ENCODE data around the gene SETD6. TPM values are rescaled to one million over a fixed set of nuclear protein-coding genes. Genes with fewer than 3 reads are reported as not detected.

SETD6 gene
- total and polyA plus RNA-seq, 4 donors, result 18.2 to 49.4 (median 25.4) TPM

DNA sequence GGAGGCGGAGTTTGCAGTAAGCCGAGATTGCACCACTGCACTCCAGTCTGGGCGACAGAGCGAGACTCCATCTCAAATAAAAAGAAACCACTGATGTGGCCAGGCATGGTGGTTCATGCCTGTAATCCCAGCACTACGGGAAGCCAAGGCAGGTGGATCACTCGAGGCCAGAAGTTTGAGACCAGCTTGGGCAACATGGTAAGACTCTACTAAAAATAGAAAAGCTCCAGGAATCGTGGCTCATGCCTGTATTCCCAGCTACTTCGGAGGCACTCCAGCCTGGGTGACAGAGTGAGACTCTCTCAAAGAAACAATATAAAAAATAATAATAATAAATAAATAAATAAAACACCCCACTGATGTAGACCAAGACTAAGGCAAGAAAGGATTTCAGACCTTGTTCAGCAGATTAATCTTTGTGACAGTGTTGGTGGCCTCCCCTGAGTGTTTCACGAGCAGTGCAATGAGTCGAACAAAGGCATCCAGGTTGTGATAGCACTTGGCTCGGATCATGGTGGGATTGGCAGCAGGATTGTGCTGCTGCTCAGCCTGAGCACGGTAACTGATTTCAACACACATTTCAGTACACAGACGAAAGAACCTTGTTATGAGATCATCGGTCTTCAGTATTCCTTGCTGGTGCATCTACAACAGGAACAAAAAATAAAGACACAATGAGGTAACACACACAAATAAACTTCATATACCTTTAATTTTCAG, 18.6 kb downstream of the SETD6 start:
- no peaks in the 10 kb centered on the region for H3K27me3 ChIP-seq (ENCODE audit: control insufficient read depth, insufficient read depth, low read length)
- peaks cover 46% of the 10 kb centered on the region for H3K36me3 ChIP-seq (ENCODE audit: control insufficient read depth, insufficient read depth, low read length)

DNA sequence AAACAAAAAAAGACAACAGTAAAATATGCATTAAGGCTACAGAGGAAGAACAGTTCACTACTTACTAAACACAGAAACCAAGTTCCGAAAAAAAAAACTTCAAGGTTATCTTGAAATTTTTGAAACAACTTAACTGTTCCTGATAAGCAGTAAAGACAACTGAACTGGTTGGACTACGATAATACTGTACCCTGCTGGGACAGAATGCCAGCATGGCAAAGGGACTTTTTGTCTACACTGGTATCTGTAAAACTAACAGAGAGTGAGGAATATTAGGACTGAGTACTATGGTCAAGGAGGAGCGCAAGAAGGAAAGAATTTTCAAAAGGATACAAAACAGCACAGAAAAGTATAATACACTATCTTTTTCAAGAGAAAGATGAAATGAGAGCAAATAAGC, 19.8 kb downstream of the SETD6 start:
- Histone ChIP-seq H3K27me3 (ENCODE audit: control insufficient read depth, insufficient read depth, low read length) (no peaks in the 10 kb centered on the region), H3K9me3 (ENCODE audit: control insufficient read depth, insufficient read depth, low read length) (no peaks in the 10 kb centered on the region), H3K4me1 (ENCODE audit: control insufficient read depth, insufficient read depth, low read length) (no peaks in the 10 kb centered on the region), H3K4me3 (ENCODE audit: low read depth, low read length) (no peak overlapping the region), H3K27ac (ENCODE audit: low read depth, low read length) (no peak overlapping the region), H3K36me3 (ENCODE audit: control insufficient read depth, insufficient read depth, low read length) (peaks cover 49% of the 10 kb centered on the region)
- DNase-seq (ENCODE audit: low read depth in 4 of 6, low spot score in 6 of 6), result no peak
- WGBS (ENCODE audit: insufficient coverage), result 67% methylated on average over 1 of the region's 3 CpGs

More for the DNA sequence above, 18.6 kb downstream of the SETD6 start:
- no peaks in the 10 kb centered on the region for H3K9me3 ChIP-seq (ENCODE audit: control insufficient read depth, insufficient read depth, low read length)
- H3K4me3 ChIP-seq (ENCODE audit: low read depth, low read length), result no peak overlapping the region
- no peak for DNase-seq (ENCODE audit: low read depth in 4 of 6, low spot score in 6 of 6)
- H3K4me1 ChIP-seq (ENCODE audit: control insufficient read depth, insufficient read depth, low read length), result no peaks in the 10 kb centered on the region
- WGBS (ENCODE audit: insufficient coverage), result 90% methylated on average over 11 of the region's 14 CpGs
- no peak overlapping the region for H3K27ac ChIP-seq (ENCODE audit: low read depth, low read length)

DNA sequence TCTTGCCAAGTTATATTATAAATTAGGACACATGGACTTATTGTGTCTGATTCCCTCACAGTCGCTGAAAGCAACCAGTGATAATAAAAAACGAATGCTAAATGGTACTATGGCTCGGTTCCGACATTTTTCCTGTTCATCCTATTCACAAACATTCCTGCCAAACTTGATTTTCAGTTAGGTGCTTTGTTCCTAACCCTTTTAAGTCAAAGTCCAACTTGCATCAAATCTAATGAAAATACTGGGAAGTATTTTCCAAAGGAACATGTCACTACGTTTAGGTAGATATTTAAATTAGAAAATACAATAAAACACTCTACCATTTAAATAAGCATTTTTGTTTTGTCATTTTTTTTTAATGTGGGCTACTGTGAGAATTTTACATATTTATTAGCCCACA, 21.0 kb downstream of the SETD6 start:
- no peak for DNase-seq (ENCODE audit: low read depth in 4 of 6, low spot score in 6 of 6)
- no peak overlapping the region for H3K4me3 ChIP-seq (ENCODE audit: low read depth, low read length)
- H3K36me3 ChIP-seq (ENCODE audit: control insufficient read depth, insufficient read depth, low read length), result peaks cover 45% of the 10 kb centered on the region
- H3K9me3 ChIP-seq (ENCODE audit: control insufficient read depth, insufficient read depth, low read length), result no peaks in the 10 kb centered on the region
- no peak overlapping the region for H3K27ac ChIP-seq (ENCODE audit: low read depth, low read length)
- H3K4me1 ChIP-seq (ENCODE audit: control insufficient read depth, insufficient read depth, low read length), result no peaks in the 10 kb centered on the region
- WGBS (ENCODE audit: insufficient coverage), result 100% methylated on average over 4 of the region's 5 CpGs
- no peaks in the 10 kb centered on the region for H3K27me3 ChIP-seq (ENCODE audit: control insufficient read depth, insufficient read depth, low read length)

DNA sequence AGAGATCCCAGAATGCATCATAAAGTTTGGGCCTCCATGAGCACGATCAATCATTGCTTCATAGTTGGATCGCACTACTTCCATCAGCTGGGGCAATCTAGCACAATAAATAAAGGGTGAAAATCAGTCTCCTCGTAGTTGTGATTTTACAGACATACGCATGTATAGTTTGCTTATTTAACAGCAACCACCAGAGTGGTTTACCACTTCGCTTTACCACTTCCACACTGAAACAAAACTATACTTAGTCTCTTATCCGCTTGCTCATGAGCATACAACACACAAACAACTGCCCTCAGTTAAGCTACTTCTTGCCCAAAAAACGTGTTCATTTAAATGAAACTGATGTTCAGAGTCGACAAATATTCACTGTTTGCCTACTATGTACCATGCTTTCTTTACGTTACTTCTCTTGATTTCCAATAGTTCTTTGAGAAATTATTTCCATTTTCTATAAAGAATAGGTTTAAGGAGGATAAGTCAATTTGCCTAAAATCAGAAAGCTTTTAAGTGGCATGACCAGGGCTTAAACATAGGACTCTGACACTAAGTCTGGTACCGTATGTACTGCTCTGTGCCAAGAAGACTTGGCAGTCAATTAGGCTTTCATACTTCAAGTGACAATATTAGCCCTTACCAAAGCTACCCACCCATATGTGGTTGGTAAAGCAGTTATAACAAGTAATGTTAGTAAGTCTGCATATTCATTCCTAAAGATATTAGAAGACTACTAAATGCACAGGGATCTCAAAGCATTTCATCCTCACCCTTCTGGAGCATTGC, 22.0 kb downstream of the SETD6 start:
- 78% methylated on average over 6 of the region's 10 CpGs for whole genome bisulfite sequencing (ENCODE audit: insufficient coverage)

DNA sequence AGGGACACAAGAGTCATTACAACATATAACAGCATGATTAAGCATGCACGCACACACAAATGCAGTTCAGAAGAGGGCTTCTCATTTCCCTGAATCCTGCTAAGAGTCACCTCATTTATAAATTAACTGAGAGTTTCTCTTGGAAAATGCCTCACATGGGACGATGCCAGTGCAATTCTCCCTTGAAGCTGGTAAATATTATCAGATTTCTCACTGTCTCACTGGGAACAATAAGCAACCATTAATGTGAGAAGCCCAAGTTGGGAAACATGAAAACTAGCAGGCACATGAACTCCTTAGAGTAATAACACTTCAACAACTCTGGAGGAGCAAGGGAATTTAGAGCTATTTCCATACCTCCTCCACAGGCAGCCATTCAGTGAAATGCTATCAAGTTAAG, 26.4 kb downstream of the SETD6 start:
- no peaks in the 10 kb centered on the region for H3K4me1 ChIP-seq (ENCODE audit: control insufficient read depth, insufficient read depth, low read length)
- DNase-seq (ENCODE audit: low read depth in 4 of 6, low spot score in 6 of 6), result peak in 5 of 6 donors; percentile 4 to 92 (median 35)
- no peak overlapping the region for H3K27ac ChIP-seq (ENCODE audit: low read depth, low read length)
- no peaks in the 10 kb centered on the region for H3K9me3 ChIP-seq (ENCODE audit: control insufficient read depth, insufficient read depth, low read length)
- H3K27me3 ChIP-seq (ENCODE audit: control insufficient read depth, insufficient read depth, low read length), result no peaks in the 10 kb centered on the region
- WGBS (ENCODE audit: insufficient coverage), result no CpG with 5 or more reads among the region's 2 CpGs
- peaks cover 30% of the 10 kb centered on the region for H3K36me3 ChIP-seq (ENCODE audit: control insufficient read depth, insufficient read depth, low read length)
- no peak overlapping the region for H3K4me3 ChIP-seq (ENCODE audit: low read depth, low read length)

More for the DNA sequence above, 22.0 kb downstream of the SETD6 start:
- H3K27me3 ChIP-seq (ENCODE audit: control insufficient read depth, insufficient read depth, low read length), result no peaks in the 10 kb centered on the region
- no peak overlapping the region for H3K4me3 ChIP-seq (ENCODE audit: low read depth, low read length)
- no peak for DNase-seq (ENCODE audit: low read depth in 4 of 6, low spot score in 6 of 6)
- H3K9me3 ChIP-seq (ENCODE audit: control insufficient read depth, insufficient read depth, low read length), result no peaks in the 10 kb centered on the region
- no peak overlapping the region for H3K27ac ChIP-seq (ENCODE audit: low read depth, low read length)
- no peaks in the 10 kb centered on the region for H3K4me1 ChIP-seq (ENCODE audit: control insufficient read depth, insufficient read depth, low read length)
- peaks cover 43% of the 10 kb centered on the region for H3K36me3 ChIP-seq (ENCODE audit: control insufficient read depth, insufficient read depth, low read length)

DNA sequence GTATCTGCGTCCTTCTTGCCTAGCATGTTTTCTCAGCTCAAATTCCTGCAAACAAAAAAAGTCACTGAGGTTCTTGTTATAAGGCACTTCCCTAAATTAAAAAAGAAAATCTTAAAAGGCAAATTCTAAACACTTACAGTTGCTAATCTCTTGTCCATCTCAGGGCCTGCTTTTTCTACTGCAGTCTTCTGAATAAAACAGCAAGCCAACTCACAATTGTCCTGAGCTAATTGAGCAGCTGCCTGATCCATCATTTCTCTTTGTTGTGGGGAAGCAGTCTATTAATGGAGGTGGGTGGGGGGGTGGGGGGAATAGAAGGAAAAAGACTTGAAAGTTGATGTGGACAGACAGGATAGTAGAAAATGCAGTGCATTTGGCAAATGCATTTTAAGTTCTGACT, 27.0 kb downstream of the SETD6 start:
- H3K36me3 ChIP-seq (ENCODE audit: control insufficient read depth, insufficient read depth, low read length), result peaks cover 25% of the 10 kb centered on the region
- H3K9me3 ChIP-seq (ENCODE audit: control insufficient read depth, insufficient read depth, low read length), result no peaks in the 10 kb centered on the region
- no peak overlapping the region for H3K4me3 ChIP-seq (ENCODE audit: low read depth, low read length)
- no peak for DNase-seq (ENCODE audit: low read depth in 4 of 6, low spot score in 6 of 6)
- WGBS (ENCODE audit: insufficient coverage), result 67% methylated on average over 1 of the region's 1 CpG
- H3K27ac ChIP-seq (ENCODE audit: low read depth, low read length), result no peak overlapping the region
- H3K27me3 ChIP-seq (ENCODE audit: control insufficient read depth, insufficient read depth, low read length), result no peaks in the 10 kb centered on the region
- H3K4me1 ChIP-seq (ENCODE audit: control insufficient read depth, insufficient read depth, low read length), result no peaks in the 10 kb centered on the region

DNA sequence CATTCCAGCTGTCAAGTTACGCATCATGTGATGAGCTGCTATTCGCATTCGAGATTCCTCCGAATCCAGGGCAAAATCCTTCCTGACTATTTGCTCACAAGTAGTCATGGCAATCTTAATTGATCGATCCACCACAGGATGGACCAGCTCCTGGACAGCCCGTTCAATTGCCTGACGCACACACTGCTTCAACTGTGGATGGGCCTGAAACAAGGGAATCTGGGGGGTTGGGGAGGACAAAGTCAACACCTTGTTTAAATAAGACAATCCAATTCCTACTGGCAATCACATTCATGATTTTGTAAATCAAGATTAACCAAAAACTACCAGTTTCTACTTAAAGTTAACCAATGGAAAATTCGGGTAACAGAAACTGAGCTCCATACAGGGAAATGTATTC, 28.4 kb downstream of the SETD6 start:
- H3K27me3 ChIP-seq (ENCODE audit: control insufficient read depth, insufficient read depth, low read length), result no peaks in the 10 kb centered on the region
- no peak overlapping the region for H3K4me3 ChIP-seq (ENCODE audit: low read depth, low read length)
- WGBS (ENCODE audit: insufficient coverage), result 91% methylated on average over 7 of the region's 8 CpGs
- peaks cover 23% of the 10 kb centered on the region for H3K36me3 ChIP-seq (ENCODE audit: control insufficient read depth, insufficient read depth, low read length)
- no peaks in the 10 kb centered on the region for H3K9me3 ChIP-seq (ENCODE audit: control insufficient read depth, insufficient read depth, low read length)
- H3K27ac ChIP-seq (ENCODE audit: low read depth, low read length), result no peak overlapping the region
- DNase-seq (ENCODE audit: low read depth in 4 of 6, low spot score in 6 of 6), result no peak
- H3K4me1 ChIP-seq (ENCODE audit: control insufficient read depth, insufficient read depth, low read length), result no peaks in the 10 kb centered on the region

DNA sequence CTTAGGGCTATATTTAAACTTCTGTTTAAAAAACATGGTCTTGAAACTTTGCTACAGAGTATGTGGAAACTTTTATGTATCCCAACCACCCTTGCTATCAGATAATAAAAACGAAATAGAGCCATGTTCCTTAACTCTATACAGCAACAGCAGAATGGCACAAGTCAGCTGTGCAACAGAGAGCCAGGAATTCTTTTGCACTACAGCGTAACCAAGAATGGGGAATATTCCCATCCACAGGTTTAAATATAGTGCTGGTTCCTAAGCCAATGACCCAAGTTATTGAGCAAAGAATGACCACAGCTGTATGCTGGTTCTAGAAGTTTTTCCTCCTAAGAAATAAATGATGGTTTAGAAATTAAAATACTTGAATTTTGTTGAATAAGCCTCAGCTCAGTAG, 33.1 kb downstream of the SETD6 start:
- no peak for DNase-seq (ENCODE audit: low read depth in 4 of 6, low spot score in 6 of 6)
- H3K4me1 ChIP-seq (ENCODE audit: control insufficient read depth, insufficient read depth, low read length), result no peaks in the 10 kb centered on the region
- no peak overlapping the region for H3K4me3 ChIP-seq (ENCODE audit: low read depth, low read length)
- peaks cover 18% of the 10 kb centered on the region for H3K36me3 ChIP-seq (ENCODE audit: control insufficient read depth, insufficient read depth, low read length)
- no peaks in the 10 kb centered on the region for H3K27me3 ChIP-seq (ENCODE audit: control insufficient read depth, insufficient read depth, low read length)
- no peak overlapping the region for H3K27ac ChIP-seq (ENCODE audit: low read depth, low read length)
- H3K9me3 ChIP-seq (ENCODE audit: control insufficient read depth, insufficient read depth, low read length), result no peaks in the 10 kb centered on the region
- 100% methylated on average over 1 of the region's 2 CpGs for WGBS (ENCODE audit: insufficient coverage)

DNA sequence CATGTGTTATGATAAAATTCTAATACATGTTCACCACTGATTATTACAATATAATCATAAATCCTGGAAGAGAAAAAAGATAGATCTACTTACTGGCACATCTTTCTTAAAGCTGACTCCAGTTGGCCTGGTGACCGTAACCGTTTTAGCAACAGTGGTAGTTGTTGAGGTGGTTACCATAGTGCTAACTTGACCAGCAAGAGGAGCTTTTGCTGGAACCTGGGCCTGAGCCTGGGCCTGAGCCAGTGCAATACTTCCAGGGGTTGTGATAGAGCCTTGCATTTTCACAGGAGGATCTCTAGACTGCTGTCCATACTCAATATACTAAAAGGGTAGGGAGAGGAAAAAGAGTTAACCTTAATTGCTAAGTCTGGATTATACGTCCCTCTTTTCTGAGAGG, 36.2 kb downstream of the SETD6 start:
- peak in 3 of 6 donors; percentile 2 to 48 (median 11) for DNase-seq (ENCODE audit: low read depth in 4 of 6, low spot score in 6 of 6)
- Histone ChIP-seq H3K27ac (ENCODE audit: low read depth, low read length) (no peak overlapping the region), H3K4me1 (ENCODE audit: control insufficient read depth, insufficient read depth, low read length) (no peaks in the 10 kb centered on the region), H3K9me3 (ENCODE audit: control insufficient read depth, insufficient read depth, low read length) (no peaks in the 10 kb centered on the region), H3K27me3 (ENCODE audit: control insufficient read depth, insufficient read depth, low read length) (no peaks in the 10 kb centered on the region), H3K36me3 (ENCODE audit: control insufficient read depth, insufficient read depth, low read length) (peaks cover 16% of the 10 kb centered on the region), H3K4me3 (ENCODE audit: low read depth, low read length) (no peak overlapping the region)
- 100% methylated on average over 2 of the region's 3 CpGs for WGBS (ENCODE audit: insufficient coverage)

DNA sequence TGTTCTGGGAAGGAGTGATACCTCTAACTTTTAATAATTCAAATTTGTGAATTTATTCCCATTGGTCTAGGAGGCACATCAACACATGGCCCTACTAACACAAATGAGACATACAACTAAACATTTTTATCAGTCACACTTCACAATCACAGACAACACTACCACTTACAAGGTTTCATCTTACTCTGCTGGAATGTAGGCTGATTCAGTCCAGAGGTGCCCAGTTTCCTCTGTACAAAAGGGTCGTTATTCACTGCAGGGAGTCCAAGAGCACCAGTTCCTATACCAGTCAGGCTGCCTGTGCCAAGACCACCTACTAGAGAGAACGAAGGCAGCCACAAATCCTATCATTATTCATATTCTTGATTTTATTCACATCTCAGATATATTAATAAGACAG, 41.4 kb downstream of the SETD6 start:
- H3K36me3 ChIP-seq (ENCODE audit: control insufficient read depth, insufficient read depth, low read length), result peaks cover 18% of the 10 kb centered on the region
- H3K4me1 ChIP-seq (ENCODE audit: control insufficient read depth, insufficient read depth, low read length), result no peaks in the 10 kb centered on the region
- H3K27ac ChIP-seq (ENCODE audit: low read depth, low read length), result no peak overlapping the region
- no peaks in the 10 kb centered on the region for H3K9me3 ChIP-seq (ENCODE audit: control insufficient read depth, insufficient read depth, low read length)
- no peak for DNase-seq (ENCODE audit: low read depth in 4 of 6, low spot score in 6 of 6)
- H3K4me3 ChIP-seq (ENCODE audit: low read depth, low read length), result no peak overlapping the region
- H3K27me3 ChIP-seq (ENCODE audit: control insufficient read depth, insufficient read depth, low read length), result no peaks in the 10 kb centered on the region
- WGBS (ENCODE audit: insufficient coverage), result 71% methylated on average over 1 of the region's 2 CpGs

Measured in spinal cord (tissue), 10 donors.